Activated B cell treated with CpG ODN at 0.5 μM for 24 hours (primary cell): ENCODE results near the gene FOXO3. TPM values are rescaled to one million over a fixed set of nuclear protein-coding genes. Genes with fewer than 3 reads are reported as not detected.

Experiments used
- ATAC-seq: fragments of 200-7000 bp; cut with Tn5 transposase; one replicate; pipeline ENCODE4 v1.10.0; 2021; ENCODE audit warnings: low read depth, mild to moderate bottlenecking, moderate library complexity
- CTCF ChIA-PET: fragments of 350-600 bp; sonication (Branson Sonifier 250); formaldehyde crosslinking; loops from one replicate; lab custom pipeline; 2021; ENCODE audit warnings: antibody characterized with exemption; lab: Charles Lee
- POLR2A ChIA-PET: fragments of 350-600 bp; sonication (Branson Sonifier 250); formaldehyde crosslinking; loops from one replicate; lab custom pipeline; 2021; ENCODE audit warnings: antibody characterized with exemption; lab: Charles Lee
- DNase-seq: peaks from one replicate; pipeline ENCODE4 v3.0.0; 2022
- H3K27ac Mint-ChIP-seq: one replicate; pipeline ENCODE4 v1.8.0; 2020; ENCODE audit warnings: mixed read lengths
- H3K27me3 Mint-ChIP-seq: one replicate; pipeline ENCODE4 v1.8.0; 2021; ENCODE audit warnings: mixed read lengths
- H3K36me3 Mint-ChIP-seq: one replicate; pipeline ENCODE4 v1.8.0; 2021; ENCODE audit warnings: low read depth, mixed read lengths
- H3K4me1 Mint-ChIP-seq: one replicate; pipeline ENCODE4 v1.8.0; 2021; ENCODE audit warnings: mixed read lengths
- H3K4me3 Mint-ChIP-seq: one replicate; pipeline ENCODE4 v1.8.0; 2020; ENCODE audit warnings: mild to moderate bottlenecking, mixed read lengths
- H3K9me3 Mint-ChIP-seq: one replicate; pipeline ENCODE4 v1.8.0; 2020; ENCODE audit warnings: mixed read lengths
- CTCF ChIP-seq: fragments of 200-600 bp; IDR thresholded peaks from one replicate; pipeline ENCODE4 v1.8.0; 2022; ENCODE audit warnings: antibody characterized with exemption, mild to moderate bottlenecking
- intact Hi-C: fragments of 100-400 bp; cut with micrococcal nuclease; formaldehyde crosslinking; loops from one replicate; pipeline ENCODE4 v1.15.1; 2024
- total RNA-seq: library from RNA; stranded (reverse); gene quantifications from 2 replicates; pipeline ENCODE4 v1.2.3, GENCODE V29; 2022

The FOXO3 gene
- total RNA-seq, 1 donor from 2014 or later = 9.4 TPM

DNA sequence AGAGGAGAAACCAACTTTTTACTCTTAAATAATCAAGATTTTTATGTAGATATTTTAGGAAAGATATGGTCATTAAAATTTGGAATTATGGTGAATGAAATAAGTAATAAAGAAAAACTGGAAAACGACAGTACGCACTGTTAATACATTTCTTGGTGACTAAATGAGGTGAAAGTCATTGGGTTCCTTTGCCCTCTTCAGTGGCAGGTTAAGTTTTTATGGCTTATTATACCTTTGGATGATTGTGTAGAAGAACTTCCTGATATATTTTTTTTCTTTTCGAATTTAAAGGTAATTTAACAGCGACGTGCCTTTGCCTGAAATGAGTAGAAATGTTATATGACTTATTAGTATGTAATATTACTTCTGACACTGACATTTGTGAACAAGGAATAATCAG lies 43.4 kb downstream of the FOXO3 start:
- Mint-ChIP-seq H3K27ac (no peak overlapping the region), H3K36me3 (peaks cover 3% of the 10 kb centered on the region), H3K4me3 (no peak overlapping the region), H3K4me1 (peaks cover 8% of the 10 kb centered on the region), H3K27me3 (no peaks in the 10 kb centered on the region), H3K9me3 (no peaks in the 10 kb centered on the region)
- DNase-seq = no peak
- POLR2A ChIA-PET = no interaction called here
- TF ChIP-seq CTCF = no peak
- CTCF ChIA-PET = no interaction called here
- intact Hi-C loops = no loop called here
- ATAC-seq = no peak

GRCh38 chr6:108606250-108606690 lies 45.6 kb downstream of the FOXO3 start:
- Mint-ChIP-seq H3K4me3 (no peak overlapping the region), H3K36me3 (peaks cover 5% of the 10 kb centered on the region), H3K27ac (no peak overlapping the region), H3K4me1 (peaks cover 10% of the 10 kb centered on the region), H3K9me3 (no peaks in the 10 kb centered on the region), H3K27me3 (no peaks in the 10 kb centered on the region)
- no peak for TF ChIP-seq CTCF
- CTCF ChIA-PET = no interaction called here
- intact Hi-C loops = no loop called here
- no peak for DNase-seq
- POLR2A ChIA-PET = no interaction called here
- ATAC-seq = no peak

DNA sequence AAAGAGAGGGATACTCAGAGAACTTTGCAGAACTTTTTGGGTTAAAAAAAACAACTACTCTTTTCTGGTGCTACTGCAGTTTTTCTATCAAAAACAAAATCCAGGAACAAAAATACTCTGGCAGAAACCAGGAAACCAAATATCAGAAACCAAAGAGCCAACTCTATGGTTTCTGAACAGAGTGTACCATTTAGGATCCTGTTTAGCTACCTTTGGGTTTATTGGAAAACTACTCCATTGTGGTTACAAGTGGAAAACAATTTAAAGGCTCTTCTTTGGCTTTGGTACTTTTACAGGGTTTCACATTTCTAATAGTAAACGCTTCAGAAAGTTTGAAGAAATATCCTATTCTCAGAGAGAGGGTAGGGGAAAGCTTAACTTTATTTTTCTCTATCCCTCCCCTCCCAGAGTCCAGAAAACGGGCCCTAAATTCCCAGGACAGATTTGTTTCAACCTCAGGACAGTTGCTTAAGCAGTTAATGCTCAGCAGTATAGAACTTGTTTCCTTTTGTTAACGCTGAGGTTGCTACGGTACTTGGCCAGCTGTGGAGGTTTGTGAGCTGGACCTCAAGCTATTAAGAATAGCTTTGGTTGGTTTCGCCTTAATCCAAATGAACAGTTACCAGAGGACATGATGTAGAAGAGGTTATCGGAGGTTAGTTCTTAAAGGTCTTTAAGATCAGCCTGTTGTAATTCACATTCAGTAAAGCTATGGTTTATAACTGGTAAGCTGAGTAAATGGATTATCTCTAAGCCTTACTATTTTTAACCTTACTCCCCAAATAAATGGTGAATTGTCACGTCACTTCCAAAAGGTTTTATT lies 47.9 kb downstream of the FOXO3 start:
- CTCF ChIA-PET = interaction anchor here (0.9 kb wide), 1 partner anchor 13 kb away, joined by 3 read pairs; no protein-coding TSS in a partner anchor
- Mint-ChIP-seq H3K27me3 (no peaks in the 10 kb centered on the region), H3K4me1 (peaks cover 8% of the 10 kb centered on the region), H3K4me3 (no peak overlapping the region), H3K36me3 (peaks cover 5% of the 10 kb centered on the region), H3K27ac (no peak overlapping the region), H3K9me3 (peaks cover 5% of the 10 kb centered on the region)
- intact Hi-C loops = no loop called here
- POLR2A ChIA-PET = interaction anchor here (0.6 kb wide), 1 partner anchor 45 kb away, joined by 4 read pairs; no protein-coding TSS in a partner anchor
- no peak for TF ChIP-seq CTCF
- no peak for DNase-seq
- no peak for ATAC-seq

- intact Hi-C loops = no loop called here
- Mint-ChIP-seq H3K36me3 (peaks cover 5% of the 10 kb centered on the region), H3K4me3 (no peak overlapping the region), H3K27ac (no peak overlapping the region), H3K4me1 (peaks cover 8% of the 10 kb centered on the region), H3K9me3 (peaks cover 5% of the 10 kb centered on the region), H3K27me3 (no peaks in the 10 kb centered on the region)
- ATAC-seq (no peak), DNase-seq (no peak)
- ChIA-PET CTCF (interaction anchor here (0.9 kb wide), 1 partner anchor 12 kb away, joined by 3 read pairs; no protein-coding TSS in a partner anchor), POLR2A (no interaction called here)
- TF ChIP-seq CTCF = no peak
These were observed 48.6 kb downstream of the FOXO3 start for GRCh38 chr6:108609276-108609769.

GRCh38 chr6:108610270-108610839 lies 49.6 kb downstream of the FOXO3 start:
- H3K27me3 Mint-ChIP-seq = no peaks in the 10 kb centered on the region
- intact Hi-C loops = loop anchor here (1.0 kb wide), 1 partner anchor 9 kb away; no protein-coding TSS in a partner anchor
- peaks cover 5% of the 10 kb centered on the region for H3K9me3 Mint-ChIP-seq
- no peak overlapping the region for H3K27ac Mint-ChIP-seq
- POLR2A ChIA-PET = no interaction called here
- H3K36me3 Mint-ChIP-seq = peaks cover 5% of the 10 kb centered on the region
- CTCF ChIA-PET = no interaction called here
- ATAC-seq (no peak), DNase-seq (no peak)
- no peak for TF ChIP-seq CTCF
- peaks cover 8% of the 10 kb centered on the region for H3K4me1 Mint-ChIP-seq
- no peak overlapping the region for H3K4me3 Mint-ChIP-seq
